Measurements from ENCODE around the gene ANGPTL2.

- TF ChIP-seq TEAD4 (IDR thresholded peaks at IDR 0.05) (no peak), EP300 (IDR thresholded peaks at IDR 0.05; ENCODE audit: borderline replicate concordance) (no peak), TCF12 (IDR thresholded peaks at IDR 0.05; ENCODE audit: low read depth) (no peak), NFIC (IDR thresholded peaks at IDR 0.05) (no peak)
These were observed 18.6 kb upstream of the ANGPTL2 start for GRCh38 chr9:127140842-127141675.

All from Ishikawa (cell line).